Renal cortical epithelial cell (primary cell): ENCODE measurements around the gene GRIN1. TPM values are rescaled to one million over a fixed set of nuclear protein-coding genes. Genes with fewer than 3 reads are reported as not detected.
"Not testable (repeated sequence)": the region's sequence is repeated elsewhere in the genome, so short reads cannot be mapped to it uniquely, and the experiment has no call there.

Experiments used
- DNase-seq: peaks from one replicate; pipeline ENCODE4 v3.0.0-alpha.2; 2011; ENCODE audit warnings: low read depth
- total RNA-seq: library from RNA; depleted of rRNA; stranded (reverse); fragments of >200 nt; gene quantifications from 2 replicates; pipeline ENCODE4 v1.2.3, GENCODE V29; 2014

Gene GRIN1
- total RNA-seq, 1 donor from 2014 or later = 0.30 TPM

- peak; percentile 11 for DNase-seq
Measured at GRCh38 chr9:137128862-137129455, 10.0 kb upstream of the GRIN1 start.

- peak; percentile 78 for DNase-seq
Measured at GRCh38 chr9:137129456-137130175, 9.3 kb upstream of the GRIN1 start.

- no peak for DNase-seq
Measured at GRCh38 chr9:137130176-137130755, 8.7 kb upstream of the GRIN1 start.

- no peak for DNase-seq
Measured at GRCh38 chr9:137134191-137134590, 4.8 kb upstream of the GRIN1 start.

- DNase-seq = not testable (repeated sequence)
Measured at GRCh38 chr9:137135154-137135553, 3.8 kb upstream of the GRIN1 start.

GRCh38 chr9:137136261-137136880, 2.6 kb upstream of the GRIN1 start:
- no peak for DNase-seq

GRCh38 chr9:137136881-137137607, 1.9 kb upstream of the GRIN1 start:
- no peak for DNase-seq

GRCh38 chr9:137138058-137138721, 764 bp upstream of the GRIN1 start:
- no peak for DNase-seq

- DNase-seq = no peak
Measured at GRCh38 chr9:137139468-137140150, 655 bp downstream of the GRIN1 start.

GRCh38 chr9:137140151-137141012, 1.4 kb downstream of the GRIN1 start:
- DNase-seq = no peak

GRCh38 chr9:137141050-137141810, 2.3 kb downstream of the GRIN1 start:
- no peak for DNase-seq

- DNase-seq = no peak
Measured at GRCh38 chr9:137141976-137142936, 3.3 kb downstream of the GRIN1 start.

- DNase-seq = no peak
Measured at GRCh38 chr9:137143459-137143858, 4.5 kb downstream of the GRIN1 start.

- DNase-seq = no peak
Measured at GRCh38 chr9:137145731-137146526, 7.0 kb downstream of the GRIN1 start.

- no peak for DNase-seq
Measured at GRCh38 chr9:137146527-137146918, 7.6 kb downstream of the GRIN1 start.

GRCh38 chr9:137147091-137147792, 8.3 kb downstream of the GRIN1 start:
- no peak for DNase-seq

GRCh38 chr9:137147793-137148160, 8.8 kb downstream of the GRIN1 start:
- no peak for DNase-seq
